ENCODE results near the gene SPINT3. TPM values are rescaled to one million over a fixed set of nuclear protein-coding genes. Genes with fewer than 3 reads are reported as not detected.

Gene SPINT3, protein sequence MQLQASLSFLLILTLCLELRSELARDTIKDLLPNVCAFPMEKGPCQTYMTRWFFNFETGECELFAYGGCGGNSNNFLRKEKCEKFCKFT
- total RNA-seq: not detected

DNA sequence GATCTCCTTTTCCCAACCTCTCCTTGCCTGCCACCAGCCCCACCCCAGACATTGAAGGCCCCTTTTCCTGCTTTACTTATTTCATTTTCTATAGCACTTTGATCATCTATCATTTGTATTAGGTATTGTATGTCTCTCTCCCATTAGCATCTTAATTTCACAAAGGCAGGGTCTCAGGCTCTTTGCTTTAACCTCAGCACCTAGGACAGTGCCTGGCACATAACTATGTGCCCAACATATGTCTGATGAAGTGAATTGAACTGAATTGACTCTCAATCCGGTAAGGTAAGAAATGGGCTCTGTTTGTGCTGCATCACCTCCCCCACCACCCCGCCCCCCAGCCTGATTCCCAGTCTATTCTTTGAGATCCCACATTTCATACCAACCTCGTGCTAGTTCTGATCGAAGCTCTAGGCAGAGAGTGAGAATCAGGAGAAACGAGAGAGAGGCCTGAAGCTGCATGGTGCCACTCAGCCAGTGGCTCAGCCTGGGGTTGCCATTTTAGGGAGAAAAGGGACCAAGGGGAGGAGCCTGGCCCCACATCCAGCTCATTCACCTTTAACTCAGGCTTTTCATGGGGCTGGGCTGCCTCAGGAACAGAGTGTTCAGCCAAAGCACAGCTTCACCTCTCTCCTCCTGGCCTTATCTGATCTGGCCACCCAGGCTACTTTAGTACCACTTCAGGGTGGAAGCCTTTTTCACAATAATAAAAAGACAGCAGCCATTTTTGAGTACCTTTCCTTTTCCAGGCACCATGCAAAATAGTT, at the start of gene SPINT3:
SPINT3 (minus strand) TSS at position 476 of the 767 bp plus-strand sequence; CDS start at position 462, 14 bp downstream.
- TF ChIP-seq, protein P1, sequence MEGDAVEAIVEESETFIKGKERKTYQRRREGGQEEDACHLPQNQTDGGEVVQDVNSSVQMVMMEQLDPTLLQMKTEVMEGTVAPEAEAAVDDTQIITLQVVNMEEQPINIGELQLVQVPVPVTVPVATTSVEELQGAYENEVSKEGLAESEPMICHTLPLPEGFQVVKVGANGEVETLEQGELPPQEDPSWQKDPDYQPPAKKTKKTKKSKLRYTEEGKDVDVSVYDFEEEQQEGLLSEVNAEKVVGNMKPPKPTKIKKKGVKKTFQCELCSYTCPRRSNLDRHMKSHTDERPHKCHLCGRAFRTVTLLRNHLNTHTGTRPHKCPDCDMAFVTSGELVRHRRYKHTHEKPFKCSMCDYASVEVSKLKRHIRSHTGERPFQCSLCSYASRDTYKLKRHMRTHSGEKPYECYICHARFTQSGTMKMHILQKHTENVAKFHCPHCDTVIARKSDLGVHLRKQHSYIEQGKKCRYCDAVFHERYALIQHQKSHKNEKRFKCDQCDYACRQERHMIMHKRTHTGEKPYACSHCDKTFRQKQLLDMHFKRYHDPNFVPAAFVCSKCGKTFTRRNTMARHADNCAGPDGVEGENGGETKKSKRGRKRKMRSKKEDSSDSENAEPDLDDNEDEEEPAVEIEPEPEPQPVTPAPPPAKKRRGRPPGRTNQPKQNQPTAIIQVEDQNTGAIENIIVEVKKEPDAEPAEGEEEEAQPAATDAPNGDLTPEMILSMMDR (IDR thresholded peaks at IDR 0.05; ENCODE audit: low read depth): no peak

DNA sequence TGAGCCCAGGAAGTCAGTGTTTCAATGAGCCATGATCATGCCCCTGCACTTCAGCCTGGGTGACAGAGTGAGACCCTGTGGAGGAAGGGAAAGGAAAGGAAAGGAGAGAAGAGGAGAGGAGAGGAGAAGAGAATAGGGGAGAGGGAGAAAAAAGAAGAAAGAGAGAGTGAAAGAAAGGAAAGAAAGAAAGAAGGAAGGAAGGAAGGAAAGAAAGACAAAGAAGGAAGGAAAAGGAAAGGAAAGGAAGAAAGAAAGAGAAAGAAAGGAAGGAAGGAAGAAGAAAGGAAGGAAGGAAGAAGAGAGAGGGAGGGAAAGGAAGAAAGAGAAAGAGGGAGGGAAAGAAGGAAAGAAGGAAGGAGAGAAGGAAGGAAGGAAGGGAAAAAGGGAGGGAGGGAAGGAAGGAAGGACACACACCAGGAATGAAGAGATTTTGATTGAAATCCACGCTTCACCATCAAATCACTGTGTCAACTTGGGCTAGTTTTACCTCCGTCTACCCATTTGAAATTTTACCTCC, 49.4 kb upstream of the SPINT3 start:
- TF ChIP-seq, protein P1 (IDR thresholded peaks at IDR 0.05; ENCODE audit: low read depth): no peak

DNA sequence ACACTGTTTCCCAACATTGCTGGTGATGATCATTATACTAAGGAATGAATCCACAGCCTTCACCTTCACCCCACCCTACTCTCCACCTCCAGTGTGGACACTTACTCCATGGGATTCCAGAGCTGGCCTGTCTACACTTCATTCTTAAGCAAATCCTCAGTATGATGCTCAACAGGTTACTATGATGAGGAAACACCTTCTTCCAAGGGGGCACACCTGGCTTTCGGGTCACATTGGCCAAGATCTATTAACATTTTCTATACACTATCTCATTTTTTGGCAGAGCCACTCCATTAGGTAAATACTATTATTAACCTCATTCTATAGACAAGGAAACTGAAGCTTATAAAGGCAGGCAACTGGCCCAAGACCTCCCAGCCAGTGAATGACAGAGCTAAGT, 39.8 kb upstream of the SPINT3 start:
- TF ChIP-seq, protein P1 (IDR thresholded peaks at IDR 0.05; ENCODE audit: low read depth): no peak

DNA sequence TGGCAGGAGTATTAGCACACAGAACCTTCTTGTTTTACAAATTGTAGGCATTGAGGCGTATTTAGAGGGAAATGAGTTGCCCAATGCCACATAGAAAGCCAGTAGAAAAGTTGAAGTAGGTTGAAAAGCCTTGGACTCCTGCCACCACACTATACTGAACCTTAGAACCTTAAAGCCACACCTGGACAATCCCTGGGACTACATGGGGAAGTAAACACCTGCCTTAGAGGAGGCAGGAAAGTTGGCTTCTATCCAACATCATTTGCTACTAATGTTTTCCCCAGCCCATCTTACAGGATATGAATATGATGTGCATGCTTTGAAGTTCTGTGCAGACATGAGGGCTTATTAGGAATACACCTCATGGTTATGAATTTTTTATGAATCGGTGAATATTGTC, 37.0 kb upstream of the SPINT3 start:
- TF ChIP-seq, protein P1 (IDR thresholded peaks at IDR 0.05; ENCODE audit: low read depth): no peak

DNA sequence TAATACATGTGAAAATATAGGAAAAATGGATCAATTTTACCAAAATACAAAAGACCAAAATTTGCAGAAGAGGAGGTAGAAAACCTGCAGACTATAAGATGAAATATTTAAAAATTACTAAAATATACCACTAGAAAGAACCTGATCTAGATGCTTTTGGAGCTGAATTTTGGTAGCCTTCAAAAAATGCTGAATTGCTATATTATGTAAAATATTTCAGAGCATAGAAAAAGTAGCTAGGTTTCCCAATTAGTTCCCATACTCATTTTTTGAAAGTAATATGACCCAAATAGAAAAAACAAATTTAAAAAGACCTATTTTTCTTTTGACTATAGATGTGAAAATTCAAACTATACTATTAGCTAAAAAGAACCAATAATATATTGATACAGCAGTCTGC, 35.3 kb upstream of the SPINT3 start:
- TF ChIP-seq, protein P1 (IDR thresholded peaks at IDR 0.05; ENCODE audit: low read depth): no peak

DNA sequence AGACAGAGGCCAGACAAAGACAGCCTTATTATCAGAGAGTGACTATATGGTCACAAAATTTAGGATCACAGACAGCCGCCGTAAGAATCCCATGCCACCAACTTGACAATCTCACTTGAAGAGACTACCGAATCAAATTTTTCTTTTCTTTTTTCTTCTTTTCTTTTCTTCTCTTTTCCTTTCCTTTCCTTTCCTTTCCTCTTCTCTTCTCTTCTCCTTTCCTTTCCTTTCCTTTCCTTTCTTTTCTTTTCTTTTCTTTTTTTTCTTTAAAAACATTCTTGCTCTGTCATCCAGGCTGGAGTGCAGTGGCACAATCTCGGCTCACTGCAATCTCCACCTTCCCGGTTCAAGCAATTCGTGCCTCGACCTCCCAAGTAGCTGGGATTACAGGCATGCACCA, 33.0 kb upstream of the SPINT3 start:
- TF ChIP-seq, protein P1 (IDR thresholded peaks at IDR 0.05; ENCODE audit: low read depth): no peak

DNA sequence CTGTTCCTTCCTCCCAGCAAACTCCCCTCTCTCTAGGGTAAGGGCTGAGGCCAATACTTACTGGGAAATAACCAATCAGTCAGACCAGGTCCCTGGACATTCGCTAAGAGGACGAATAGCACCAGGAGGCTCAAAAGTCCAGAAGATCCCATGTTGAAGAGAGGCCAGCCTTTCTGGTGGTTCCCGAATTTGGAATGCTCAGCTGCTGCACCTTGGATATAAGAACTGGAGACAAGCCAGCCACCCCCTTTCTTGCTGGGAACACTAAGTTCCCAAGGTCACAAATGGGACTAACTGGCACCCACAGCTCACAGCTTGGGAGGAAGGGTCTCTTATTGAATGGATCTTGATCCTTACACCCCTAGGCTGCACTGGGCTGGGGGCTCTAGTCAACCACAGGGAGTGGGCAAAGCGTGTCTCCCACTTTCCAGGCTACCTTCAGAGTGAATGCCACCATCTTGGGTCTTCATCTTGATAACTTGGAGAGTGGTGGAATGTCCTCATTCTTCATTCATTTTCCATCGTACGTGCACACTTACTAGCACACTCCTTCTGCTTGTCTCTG, 31.9 kb upstream of the SPINT3 start, which contains the start of gene EPPIN:
EPPIN (minus strand) TSS at position 196 of the 565 bp plus-strand sequence; CDS start at position 152, 44 bp downstream.
- TF ChIP-seq, protein P1 (IDR thresholded peaks at IDR 0.05; ENCODE audit: low read depth): no peak

Measured in subcutaneous adipose tissue (tissue), 4 donors.